ENCODE data around the gene TBC1D14. TPM values are rescaled to one million over a fixed set of nuclear protein-coding genes. Genes with fewer than 3 reads are reported as not detected.

Gene TBC1D14
- total RNA-seq, 1 donor, result 34.0 TPM

DNA sequence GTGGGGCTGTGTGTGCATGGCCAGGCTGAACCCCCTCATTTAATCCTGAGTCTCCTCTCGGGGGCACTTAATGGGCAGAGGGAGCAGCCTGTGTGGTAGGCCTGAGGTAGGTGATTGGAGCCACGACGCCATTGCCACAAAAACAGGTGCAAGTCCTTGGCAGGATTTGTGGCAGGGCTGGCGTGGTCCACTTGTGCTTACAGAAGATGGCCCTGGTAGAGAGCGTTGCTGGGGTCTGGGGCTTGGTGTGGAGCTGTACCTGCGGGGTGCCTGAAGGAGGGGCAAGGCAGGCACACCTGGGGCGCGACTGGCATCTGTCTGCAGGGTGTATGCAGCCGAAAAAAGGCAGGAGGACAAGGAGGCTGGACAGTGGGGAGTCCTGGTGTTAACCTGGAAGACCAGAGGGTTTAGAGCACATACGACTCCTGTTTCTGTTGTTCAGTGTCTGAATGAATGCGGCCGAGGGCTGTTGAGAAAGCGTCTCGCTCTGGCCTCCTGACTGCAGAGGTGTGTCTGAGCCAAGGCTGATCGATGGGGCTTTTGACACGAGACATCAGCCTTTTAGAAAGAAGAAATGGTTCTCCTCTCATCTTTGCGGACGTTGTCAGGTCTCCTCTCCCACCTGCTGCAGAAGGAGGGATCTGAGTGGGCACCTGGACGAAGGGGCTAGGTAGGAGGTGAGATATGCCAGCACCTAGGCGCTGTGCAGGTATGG, 52.0 kb downstream of the TBC1D14 start:
- no peak overlapping the region for H3K4me3 ChIP-seq (ENCODE audit: low read depth, low read length)
- TF ChIP-seq, protein P1, sequence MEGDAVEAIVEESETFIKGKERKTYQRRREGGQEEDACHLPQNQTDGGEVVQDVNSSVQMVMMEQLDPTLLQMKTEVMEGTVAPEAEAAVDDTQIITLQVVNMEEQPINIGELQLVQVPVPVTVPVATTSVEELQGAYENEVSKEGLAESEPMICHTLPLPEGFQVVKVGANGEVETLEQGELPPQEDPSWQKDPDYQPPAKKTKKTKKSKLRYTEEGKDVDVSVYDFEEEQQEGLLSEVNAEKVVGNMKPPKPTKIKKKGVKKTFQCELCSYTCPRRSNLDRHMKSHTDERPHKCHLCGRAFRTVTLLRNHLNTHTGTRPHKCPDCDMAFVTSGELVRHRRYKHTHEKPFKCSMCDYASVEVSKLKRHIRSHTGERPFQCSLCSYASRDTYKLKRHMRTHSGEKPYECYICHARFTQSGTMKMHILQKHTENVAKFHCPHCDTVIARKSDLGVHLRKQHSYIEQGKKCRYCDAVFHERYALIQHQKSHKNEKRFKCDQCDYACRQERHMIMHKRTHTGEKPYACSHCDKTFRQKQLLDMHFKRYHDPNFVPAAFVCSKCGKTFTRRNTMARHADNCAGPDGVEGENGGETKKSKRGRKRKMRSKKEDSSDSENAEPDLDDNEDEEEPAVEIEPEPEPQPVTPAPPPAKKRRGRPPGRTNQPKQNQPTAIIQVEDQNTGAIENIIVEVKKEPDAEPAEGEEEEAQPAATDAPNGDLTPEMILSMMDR (IDR thresholded peaks at IDR 0.05; ENCODE audit: insufficient read depth, low read length), result no peak
- DNase-seq (ENCODE audit: low read depth), result no peak

DNA sequence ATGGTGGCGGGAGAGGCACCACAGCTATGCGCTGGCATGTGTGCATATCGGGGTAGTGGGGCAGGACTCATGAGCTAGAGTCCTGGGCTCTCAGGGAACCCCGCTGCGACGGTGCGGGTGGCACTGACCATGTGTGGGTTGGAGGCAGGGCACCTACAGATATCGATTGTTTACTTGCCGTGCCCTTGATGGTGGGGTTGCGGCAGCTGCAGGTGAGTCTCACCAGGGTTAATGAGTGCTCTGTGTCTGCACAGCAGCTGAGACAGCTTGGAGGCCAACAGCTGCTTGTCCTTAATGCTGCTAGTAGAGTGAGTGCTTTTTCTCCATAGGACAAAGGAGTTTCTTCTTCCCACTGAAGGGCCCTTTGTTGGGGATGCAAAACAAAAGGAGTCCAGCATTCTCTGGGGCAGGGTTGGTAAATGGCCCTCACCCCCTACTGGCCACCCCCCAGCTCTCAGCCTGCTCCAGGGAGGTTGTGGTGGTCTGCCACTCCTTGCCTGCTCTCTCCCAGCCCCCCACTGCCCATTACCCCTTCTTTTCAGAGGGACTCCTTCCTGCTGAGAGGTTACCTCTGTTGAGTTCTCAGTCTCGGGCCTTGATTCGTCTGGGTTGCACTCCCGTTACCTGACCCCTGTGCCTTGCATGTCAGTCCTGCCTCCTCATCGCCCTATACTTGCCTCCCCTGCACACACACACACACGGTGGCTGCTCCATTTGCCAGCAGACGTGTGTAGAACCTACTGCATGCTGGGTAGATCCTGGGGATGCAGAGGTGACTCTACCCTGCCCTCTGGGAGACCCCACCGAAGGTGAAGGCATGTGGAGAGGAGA, 52.8 kb downstream of the TBC1D14 start:
- DNase-seq (ENCODE audit: low read depth), result no peak
- TF ChIP-seq, protein P1 (IDR thresholded peaks at IDR 0.05; ENCODE audit: insufficient read depth, low read length), result no peak
- H3K4me3 ChIP-seq (ENCODE audit: low read depth, low read length), result no peak overlapping the region

DNA sequence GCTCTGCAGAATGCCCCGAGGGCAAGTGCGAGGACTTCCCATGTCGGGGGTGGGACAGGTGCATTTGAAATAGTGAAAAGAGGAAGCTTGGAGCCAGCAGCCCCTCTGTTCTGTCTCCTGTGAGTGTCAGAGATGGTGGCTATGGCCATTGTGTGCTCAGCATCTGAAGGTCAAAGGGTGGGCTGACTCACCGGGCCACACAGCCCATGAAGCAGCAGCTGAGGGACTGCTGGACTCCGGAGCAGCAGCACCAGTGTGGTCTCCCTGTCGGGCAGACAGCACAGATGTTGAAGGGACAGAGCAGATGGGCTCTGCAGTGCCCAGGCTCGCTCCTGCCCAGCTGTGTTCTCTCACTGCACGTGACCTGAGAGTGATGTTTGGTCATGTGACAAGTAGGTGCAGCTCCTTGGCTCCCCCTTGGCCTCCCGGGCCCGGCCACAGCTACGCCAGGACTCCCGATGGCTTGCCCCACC, 53.5 kb downstream of the TBC1D14 start:
- no peak overlapping the region for H3K4me3 ChIP-seq (ENCODE audit: low read depth, low read length)
- TF ChIP-seq, protein P1 (IDR thresholded peaks at IDR 0.05; ENCODE audit: insufficient read depth, low read length), result no peak
- no peak for DNase-seq (ENCODE audit: low read depth)

DNA sequence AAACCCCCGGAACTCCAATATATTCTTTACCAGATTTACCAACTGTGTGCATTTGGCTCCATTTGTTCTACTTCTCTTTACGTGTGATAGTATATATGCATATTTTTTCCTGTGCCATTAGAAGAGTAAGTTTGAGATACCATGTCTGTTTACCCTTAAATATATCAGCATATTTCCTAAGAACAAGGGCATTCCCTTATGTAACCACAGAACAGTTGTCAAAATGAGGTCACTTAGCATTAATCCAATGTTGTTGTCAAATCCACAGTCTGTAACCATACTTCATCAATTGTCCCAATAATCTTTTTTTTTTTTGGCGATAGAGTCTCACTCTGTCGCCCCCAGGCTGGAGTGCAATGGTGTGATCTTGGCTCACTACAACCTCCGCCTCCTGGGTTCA, 55.2 kb downstream of the TBC1D14 start:
- no peak for DNase-seq (ENCODE audit: low read depth)
- no peak overlapping the region for H3K4me3 ChIP-seq (ENCODE audit: low read depth, low read length)
- TF ChIP-seq, protein P1 (IDR thresholded peaks at IDR 0.05; ENCODE audit: insufficient read depth, low read length), result no peak

DNA sequence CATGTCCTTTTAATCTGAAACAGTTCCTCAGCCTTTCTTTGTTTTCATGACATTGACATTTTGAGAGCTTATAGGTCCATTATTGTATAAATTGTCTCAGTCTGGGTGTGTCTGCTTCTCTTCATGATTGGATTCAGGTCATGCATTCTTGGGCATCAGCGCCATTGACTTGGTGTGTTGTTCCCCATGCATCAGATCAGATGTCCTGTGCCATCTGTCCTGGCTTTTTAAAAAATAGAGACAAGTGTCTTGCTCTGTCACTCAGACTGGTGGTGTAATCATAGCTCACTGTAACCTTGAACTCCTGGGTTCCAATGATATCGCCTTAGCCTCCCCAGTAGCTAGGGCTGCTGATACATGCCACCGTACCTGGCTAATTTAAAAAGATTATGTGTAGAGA, 55.7 kb downstream of the TBC1D14 start:
- H3K4me3 ChIP-seq (ENCODE audit: low read depth, low read length), result no peak overlapping the region
- no peak for DNase-seq (ENCODE audit: low read depth)
- TF ChIP-seq, protein P1 (IDR thresholded peaks at IDR 0.05; ENCODE audit: insufficient read depth, low read length), result no peak

DNA sequence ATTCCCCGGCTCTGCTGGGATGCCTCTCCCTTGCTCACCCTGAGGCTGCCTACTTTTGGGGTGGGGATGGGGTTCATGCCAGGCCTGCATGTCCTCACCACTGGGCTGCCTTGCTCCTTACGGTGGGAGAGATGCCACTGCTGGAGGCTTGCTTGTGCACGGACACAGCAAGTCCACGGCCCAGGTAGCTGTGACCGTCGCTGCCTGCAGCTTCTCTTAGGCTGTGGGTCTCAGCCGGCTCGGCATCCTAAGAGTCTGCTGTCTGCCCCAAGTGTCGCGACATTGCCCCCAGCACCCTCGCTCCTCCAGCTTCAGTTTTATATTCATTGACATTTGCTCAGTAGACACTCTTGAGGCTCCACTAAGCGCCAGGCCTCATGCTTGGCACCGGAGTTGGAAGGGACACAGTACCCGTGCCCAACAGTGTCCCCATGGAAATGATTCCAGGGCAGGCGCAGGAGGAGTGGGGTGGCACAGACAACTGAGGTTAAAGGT, 58.3 kb downstream of the TBC1D14 start:
- TF ChIP-seq, protein P1 (IDR thresholded peaks at IDR 0.05; ENCODE audit: insufficient read depth, low read length), result no peak
- H3K4me3 ChIP-seq (ENCODE audit: low read depth, low read length), result no peak overlapping the region
- no peak for DNase-seq (ENCODE audit: low read depth)

Measured in fibroblast of the aortic adventitia (primary cell).